Measurements from ENCODE around the gene KRT83.

- TF ChIP-seq CTCF (tag by site-specific recombination; IDR thresholded peaks at IDR 0.05) = no peak
- no peak for TF ChIP-seq ZNF580 (tag by site-specific recombination; IDR thresholded peaks at IDR 0.05)
- no peak for TF ChIP-seq ZNF704 (tag by site-specific recombination; IDR thresholded peaks at IDR 0.05)
- no peak for TF ChIP-seq ZNF792 (tag by site-specific recombination; IDR thresholded peaks at IDR 0.05)
- TF ChIP-seq KLF16 (tag by site-specific recombination; IDR thresholded peaks at IDR 0.05) = no peak
- TF ChIP-seq REST (tag by site-specific recombination; IDR thresholded peaks at IDR 0.05) = no peak
- TF ChIP-seq ZNF112 (tag by site-specific recombination; IDR thresholded peaks at IDR 0.05) = no peak
- no peak for TF ChIP-seq ZNF768 (tag by site-specific recombination; IDR thresholded peaks at IDR 0.05)
Measured at GRCh38 chr12:52298677-52299190, 22.5 kb downstream of the KRT83 start.

Data from HEK293 (cell line).